Measurements from ENCODE around the gene CDC14A. TPM values are rescaled to one million over a fixed set of nuclear protein-coding genes. Genes with fewer than 3 reads are reported as not detected.

CDC14A gene
- total RNA-seq, 4 donors from 2014 or later, result 8.6 to 20.1 (median 11.0) TPM

DNA sequence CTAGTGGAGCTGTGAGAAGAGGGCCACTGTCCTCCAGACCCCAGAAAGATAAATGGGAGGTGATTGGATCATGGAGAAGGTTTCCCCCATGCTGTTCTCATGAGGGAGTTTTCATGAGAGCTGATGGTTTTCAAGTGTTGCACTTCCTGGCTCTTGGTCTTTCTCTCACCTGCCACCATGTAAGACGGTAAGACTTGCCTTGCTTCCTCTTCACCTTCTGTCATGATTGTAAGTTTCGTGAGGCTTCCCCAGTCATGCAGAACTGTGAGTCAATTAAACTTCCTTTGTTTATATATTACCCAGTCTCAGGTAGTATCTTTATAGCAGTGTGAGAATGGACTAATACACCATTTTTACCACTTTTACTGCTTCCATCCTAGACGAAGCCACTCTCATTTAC lies 213.2 kb downstream of the CDC14A start:
- no peak for ATAC-seq
- H3K27ac ChIP-seq, result no peak overlapping the region
- WGBS, 2 donors (ENCODE audit: low coverage in 1 of 2), result 75 to 85% methylated on average over 3 of the region's 3 CpGs
- peaks cover 0 to under 1% (median 0%) of the 10 kb centered on the region in 3 donors for H3K9me3 ChIP-seq
- H3K27me3 ChIP-seq, result no peaks in the 10 kb centered on the region
- no peaks in the 10 kb centered on the region for H3K36me3 ChIP-seq
- no peaks in the 10 kb centered on the region for H3K4me1 ChIP-seq
- TF ChIP-seq POLR2A (IDR thresholded peaks at IDR 0.05) (no peak), POLR2AphosphoS5 (IDR thresholded peaks at IDR 0.05) (no peak), EP300 (IDR thresholded peaks at IDR 0.05) (no peak)
- TF ChIP-seq, protein P1, sequence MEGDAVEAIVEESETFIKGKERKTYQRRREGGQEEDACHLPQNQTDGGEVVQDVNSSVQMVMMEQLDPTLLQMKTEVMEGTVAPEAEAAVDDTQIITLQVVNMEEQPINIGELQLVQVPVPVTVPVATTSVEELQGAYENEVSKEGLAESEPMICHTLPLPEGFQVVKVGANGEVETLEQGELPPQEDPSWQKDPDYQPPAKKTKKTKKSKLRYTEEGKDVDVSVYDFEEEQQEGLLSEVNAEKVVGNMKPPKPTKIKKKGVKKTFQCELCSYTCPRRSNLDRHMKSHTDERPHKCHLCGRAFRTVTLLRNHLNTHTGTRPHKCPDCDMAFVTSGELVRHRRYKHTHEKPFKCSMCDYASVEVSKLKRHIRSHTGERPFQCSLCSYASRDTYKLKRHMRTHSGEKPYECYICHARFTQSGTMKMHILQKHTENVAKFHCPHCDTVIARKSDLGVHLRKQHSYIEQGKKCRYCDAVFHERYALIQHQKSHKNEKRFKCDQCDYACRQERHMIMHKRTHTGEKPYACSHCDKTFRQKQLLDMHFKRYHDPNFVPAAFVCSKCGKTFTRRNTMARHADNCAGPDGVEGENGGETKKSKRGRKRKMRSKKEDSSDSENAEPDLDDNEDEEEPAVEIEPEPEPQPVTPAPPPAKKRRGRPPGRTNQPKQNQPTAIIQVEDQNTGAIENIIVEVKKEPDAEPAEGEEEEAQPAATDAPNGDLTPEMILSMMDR (IDR thresholded peaks at IDR 0.05), result no peak
- no peak overlapping the region for H3K4me3 ChIP-seq

DNA sequence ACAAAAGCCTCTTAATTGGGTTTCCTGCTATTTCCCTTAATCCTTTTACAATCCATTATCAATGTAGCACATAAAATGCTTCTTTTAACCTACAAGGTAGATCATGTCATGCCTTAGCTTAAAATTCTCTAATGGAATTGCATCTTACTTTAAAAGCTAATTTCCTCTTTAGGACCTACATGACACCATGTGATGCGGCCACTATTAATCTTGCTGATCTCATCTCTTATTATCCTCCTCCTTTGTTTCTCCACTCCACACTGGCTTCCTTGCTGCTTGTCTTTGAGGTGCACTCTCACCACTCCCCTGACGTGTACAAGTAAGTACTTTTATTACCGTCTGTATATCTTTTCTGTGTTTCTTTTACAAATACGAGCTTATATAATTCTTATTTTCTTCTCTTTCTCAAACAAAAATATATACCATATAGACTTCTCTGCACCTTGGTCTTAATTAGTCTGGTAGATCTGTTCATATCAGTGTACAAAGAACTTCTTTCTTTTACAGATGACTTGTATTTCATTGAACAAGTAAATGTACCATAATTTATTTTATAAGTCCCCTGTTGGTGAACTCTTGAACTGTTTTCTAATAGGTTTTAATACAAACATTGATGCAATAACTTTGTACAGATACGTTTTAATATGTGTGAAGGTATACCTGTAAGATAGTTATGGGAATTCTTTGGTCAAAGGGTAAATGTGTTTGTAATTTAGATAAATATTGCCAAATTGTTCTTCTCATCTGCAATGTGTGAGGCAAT lies 213.8 kb downstream of the CDC14A start:
- no peak overlapping the region for H3K4me3 ChIP-seq
- TF ChIP-seq POLR2AphosphoS5 (IDR thresholded peaks at IDR 0.05), result no peak
- TF ChIP-seq, protein P1 (IDR thresholded peaks at IDR 0.05), result no peak
- H3K27ac ChIP-seq, result no peak overlapping the region
- WGBS, 2 donors (ENCODE audit: low coverage in 1 of 2), result 59 to 62% methylated on average over 5 of the region's 5 CpGs
- H3K36me3 ChIP-seq, result no peaks in the 10 kb centered on the region
- H3K4me1 ChIP-seq, result no peaks in the 10 kb centered on the region
- H3K9me3 ChIP-seq, result peaks cover 0 to 6% (median 0%) of the 10 kb centered on the region in 3 donors
- no peaks in the 10 kb centered on the region for H3K27me3 ChIP-seq
- no peak for ATAC-seq

DNA sequence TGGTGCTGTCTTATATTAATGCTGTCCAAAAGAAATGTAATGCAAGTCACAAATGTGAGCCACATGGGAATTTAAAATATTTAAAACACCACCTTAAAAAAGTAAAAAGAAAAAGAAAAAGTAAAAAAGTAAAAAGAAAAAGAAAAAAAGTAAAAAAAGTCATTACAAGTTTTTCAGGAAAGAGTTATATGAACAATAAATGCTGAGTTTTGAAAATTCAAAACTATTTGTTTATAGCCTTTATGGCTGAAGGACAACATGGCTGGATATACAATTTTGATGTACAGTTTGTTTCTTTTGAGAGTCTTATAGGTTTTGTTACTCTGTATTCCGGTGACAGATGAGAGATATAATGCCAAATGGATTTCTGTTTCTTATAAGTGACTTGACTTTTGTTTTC lies 214.8 kb downstream of the CDC14A start:
- peaks cover 0 to 7% (median 0%) of the 10 kb centered on the region in 3 donors for H3K9me3 ChIP-seq
- no peaks in the 10 kb centered on the region for H3K36me3 ChIP-seq
- H3K4me3 ChIP-seq, result no peak overlapping the region
- H3K4me1 ChIP-seq, result no peaks in the 10 kb centered on the region
- ATAC-seq, result no peak
- no peak overlapping the region for H3K27ac ChIP-seq
- TF ChIP-seq POLR2AphosphoS5 (IDR thresholded peaks at IDR 0.05), result no peak
- TF ChIP-seq, protein P1 (IDR thresholded peaks at IDR 0.05), result no peak
- TF ChIP-seq POLR2A (IDR thresholded peaks at IDR 0.05), result no peak
- TF ChIP-seq EP300 (IDR thresholded peaks at IDR 0.05), result no peak
- no peaks in the 10 kb centered on the region for H3K27me3 ChIP-seq
- 0% methylated on average over 1 of the region's 1 CpG for WGBS, 2 donors (ENCODE audit: low coverage in 1 of 2)

Other genes starting within 250 kb of the CDC14A start
- gene SASS6, start 219.6 kb upstream of the CDC14A start, total RNA-seq, result 1 to 10 TPM; 2.8 to 4.0 (median 3.0) TPM
- gene TRMT13, start 219.3 kb upstream of the CDC14A start, total RNA-seq, result 10 to 100 TPM in 3 of 4 donors, 1 to 10 TPM in 1; 6.1 to 24.9 (median 19.4) TPM
- gene LRRC39, start 174.2 kb upstream of the CDC14A start, total RNA-seq, result 1 to 10 TPM in 1 of 4 donors, under 1 TPM in 2, not detected in 1; 0.69 to 1.6 (median 0.78) TPM
- gene DBT, start 102.7 kb upstream of the CDC14A start, total RNA-seq, result 10 to 100 TPM in 3 of 4 donors, 1 to 10 TPM in 1; 8.9 to 19.0 (median 13.5) TPM
- gene RTCA, start 86.3 kb upstream of the CDC14A start, total RNA-seq, result 10 to 100 TPM; 13.2 to 27.1 (median 17.7) TPM
- gene GPR88, start 185.6 kb downstream of the CDC14A start, total RNA-seq, result 1 to 10 TPM in 1 of 4 donors, under 1 TPM in 3; 0.30 to 2.3 (median 0.57) TPM